ENCODE results near the gene SLC8B1. TPM values are rescaled to one million over a fixed set of nuclear protein-coding genes. Genes with fewer than 3 reads are reported as not detected.

The SLC8B1 gene
- total RNA-seq, 1 experiment from 2014 or later: 15.7 TPM

DNA sequence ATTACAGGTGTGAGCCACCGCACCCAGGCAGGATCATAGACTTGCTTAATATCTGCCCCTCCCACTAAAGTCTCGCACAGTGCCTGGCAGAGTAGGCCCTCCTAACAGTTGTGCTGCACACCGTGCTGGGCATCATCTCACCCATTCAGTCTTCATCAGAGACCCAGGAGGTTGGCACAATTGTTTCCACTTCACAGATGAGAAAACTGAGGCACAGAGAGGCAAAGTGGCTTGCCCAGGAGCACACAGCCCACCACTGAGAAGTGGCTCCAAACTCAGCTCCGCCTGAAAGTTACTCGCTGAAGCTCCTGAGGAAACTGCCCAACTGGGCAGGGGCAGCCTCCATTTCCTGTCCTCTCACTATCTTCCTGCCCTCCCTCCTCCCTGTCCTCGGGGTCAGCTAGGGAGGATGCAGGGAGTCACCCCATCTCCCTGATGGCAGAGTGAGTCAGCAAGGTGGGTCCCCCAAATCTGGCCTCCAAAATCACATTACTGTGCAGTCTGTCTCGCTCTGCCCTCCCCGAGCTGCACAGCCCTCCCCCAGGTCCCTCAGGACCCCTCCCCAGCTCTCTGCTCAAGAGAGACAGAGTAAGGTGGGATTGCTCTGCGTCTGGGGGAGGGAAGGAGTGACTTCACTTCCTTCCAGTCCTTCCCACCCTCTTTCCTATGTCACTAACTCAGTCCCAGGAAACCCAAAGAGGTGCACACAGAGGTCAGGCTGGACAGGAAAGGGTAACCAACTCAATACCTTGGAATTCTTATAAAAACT, 5.7 kb downstream of the SLC8B1 start:
- Mint-ChIP-seq H3K4me3 (ENCODE audit: unreplicated experiment) (no peak overlapping the region), H3K27ac (ENCODE audit: low read depth, unreplicated experiment) (no peak overlapping the region), H3K27me3 (ENCODE audit: insufficient read depth, unreplicated experiment) (no peaks in the 10 kb centered on the region), H3K36me3 (ENCODE audit: insufficient read depth, unreplicated experiment) (peaks cover 42% of the 10 kb centered on the region), H3K9me3 (ENCODE audit: unreplicated experiment) (no peaks in the 10 kb centered on the region), H3K4me1 (ENCODE audit: insufficient read depth, unreplicated experiment) (peaks cover 5% of the 10 kb centered on the region)
- POLR2A ChIA-PET: interaction anchor here (0.7 to 1.0 kb wide), 2 partner anchors 11 to 37 kb away, joined by 3 to 5 read pairs; no protein-coding TSS in a partner anchor
- CTCF ChIA-PET: interaction anchor here (0.6 to 1.6 kb wide), 3 partner anchors 31 to 280 kb away, joined by 3 to 5 read pairs (median 3); no protein-coding TSS in a partner anchor
- no peak for DNase-seq (ENCODE audit: unreplicated experiment)
- TF ChIP-seq, protein P1, sequence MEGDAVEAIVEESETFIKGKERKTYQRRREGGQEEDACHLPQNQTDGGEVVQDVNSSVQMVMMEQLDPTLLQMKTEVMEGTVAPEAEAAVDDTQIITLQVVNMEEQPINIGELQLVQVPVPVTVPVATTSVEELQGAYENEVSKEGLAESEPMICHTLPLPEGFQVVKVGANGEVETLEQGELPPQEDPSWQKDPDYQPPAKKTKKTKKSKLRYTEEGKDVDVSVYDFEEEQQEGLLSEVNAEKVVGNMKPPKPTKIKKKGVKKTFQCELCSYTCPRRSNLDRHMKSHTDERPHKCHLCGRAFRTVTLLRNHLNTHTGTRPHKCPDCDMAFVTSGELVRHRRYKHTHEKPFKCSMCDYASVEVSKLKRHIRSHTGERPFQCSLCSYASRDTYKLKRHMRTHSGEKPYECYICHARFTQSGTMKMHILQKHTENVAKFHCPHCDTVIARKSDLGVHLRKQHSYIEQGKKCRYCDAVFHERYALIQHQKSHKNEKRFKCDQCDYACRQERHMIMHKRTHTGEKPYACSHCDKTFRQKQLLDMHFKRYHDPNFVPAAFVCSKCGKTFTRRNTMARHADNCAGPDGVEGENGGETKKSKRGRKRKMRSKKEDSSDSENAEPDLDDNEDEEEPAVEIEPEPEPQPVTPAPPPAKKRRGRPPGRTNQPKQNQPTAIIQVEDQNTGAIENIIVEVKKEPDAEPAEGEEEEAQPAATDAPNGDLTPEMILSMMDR (IDR thresholded peaks at IDR 0.05; ENCODE audit: unreplicated experiment): no peak
- intact Hi-C loops (cut with micrococcal nuclease): no loop called here
- BruUV-seq (replicated peaks): no TSS peak

- ChIA-PET POLR2A (interaction anchor here (0.6 kb wide), 1 partner anchor 581 kb away, joined by 4 read pairs; no protein-coding TSS in a partner anchor), CTCF (interaction anchor here (0.6 to 1.6 kb wide), 2 partner anchors 30 to 97 kb away, joined by 3 to 5 read pairs; no protein-coding TSS in a partner anchor)
- no TSS peak for BruUV-seq (replicated peaks)
- Mint-ChIP-seq H3K9me3 (ENCODE audit: unreplicated experiment) (no peaks in the 10 kb centered on the region), H3K27ac (ENCODE audit: low read depth, unreplicated experiment) (no peak overlapping the region), H3K36me3 (ENCODE audit: insufficient read depth, unreplicated experiment) (peaks cover 49% of the 10 kb centered on the region), H3K27me3 (ENCODE audit: insufficient read depth, unreplicated experiment) (no peaks in the 10 kb centered on the region), H3K4me3 (ENCODE audit: unreplicated experiment) (no peak overlapping the region), H3K4me1 (ENCODE audit: insufficient read depth, unreplicated experiment) (peaks cover 5% of the 10 kb centered on the region)
- DNase-seq (ENCODE audit: unreplicated experiment): no peak
- TF ChIP-seq, protein P1 (IDR thresholded peaks at IDR 0.05; ENCODE audit: unreplicated experiment): no peak
- intact Hi-C loops (cut with micrococcal nuclease): no loop called here
Measured at GRCh38 chr12:113328368-113328889, 6.5 kb downstream of the SLC8B1 start.

GRCh38 chr12:113326775-113327395, 8.0 kb downstream of the SLC8B1 start:
- Mint-ChIP-seq H3K27ac (ENCODE audit: low read depth, unreplicated experiment) (no peak overlapping the region), H3K9me3 (ENCODE audit: unreplicated experiment) (no peaks in the 10 kb centered on the region), H3K4me1 (ENCODE audit: insufficient read depth, unreplicated experiment) (peaks cover 5% of the 10 kb centered on the region), H3K36me3 (ENCODE audit: insufficient read depth, unreplicated experiment) (peaks cover 48% of the 10 kb centered on the region), H3K4me3 (ENCODE audit: unreplicated experiment) (no peak overlapping the region), H3K27me3 (ENCODE audit: insufficient read depth, unreplicated experiment) (no peaks in the 10 kb centered on the region)
- TF ChIP-seq, protein P1 (IDR thresholded peaks at IDR 0.05; ENCODE audit: unreplicated experiment): no peak
- DNase-seq (ENCODE audit: unreplicated experiment): no peak
- POLR2A ChIA-PET: interaction anchor here (0.5 to 1.4 kb wide), 3 partner anchors 8 to 142 kb away, joined by 3 to 5 read pairs (median 3); partner anchors contain the start of genes DDX54 and SLC8B1
- no TSS peak for BruUV-seq (replicated peaks)
- intact Hi-C loops (cut with micrococcal nuclease): no loop called here
- CTCF ChIA-PET: interaction anchor here (0.6 to 0.7 kb wide), 2 partner anchors 16 to 28 kb away, joined by 3 read pairs; no protein-coding TSS in a partner anchor

DNA sequence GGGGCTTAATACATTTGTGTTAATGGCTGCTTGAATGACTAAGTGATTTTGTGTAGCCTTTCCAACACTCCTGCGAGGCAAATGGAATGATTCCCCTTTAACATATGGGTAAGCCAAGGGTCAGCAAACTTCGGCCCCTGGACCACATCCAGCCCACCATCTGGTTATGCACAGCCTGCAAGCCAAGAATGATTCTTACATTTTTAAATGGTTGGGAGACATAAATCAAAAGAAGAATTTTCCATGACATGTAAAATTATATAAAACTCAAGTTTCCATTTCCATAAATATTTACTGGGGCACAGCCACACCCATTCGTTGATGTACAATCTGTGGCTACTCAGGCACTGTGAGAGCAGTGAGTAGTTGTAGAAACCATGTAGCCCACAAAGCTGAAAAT, 9.0 kb downstream of the SLC8B1 start:
- no peak overlapping the region for H3K4me3 Mint-ChIP-seq (ENCODE audit: unreplicated experiment)
- H3K9me3 Mint-ChIP-seq (ENCODE audit: unreplicated experiment): no peaks in the 10 kb centered on the region
- H3K27me3 Mint-ChIP-seq (ENCODE audit: insufficient read depth, unreplicated experiment): no peaks in the 10 kb centered on the region
- BruUV-seq (replicated peaks): no TSS peak
- DNase-seq (ENCODE audit: unreplicated experiment): no peak
- TF ChIP-seq, protein P1 (IDR thresholded peaks at IDR 0.05; ENCODE audit: unreplicated experiment): no peak
- peaks cover 5% of the 10 kb centered on the region for H3K4me1 Mint-ChIP-seq (ENCODE audit: insufficient read depth, unreplicated experiment)
- POLR2A ChIA-PET: interaction anchor here (1.4 kb wide), 1 partner anchor 9 kb away, joined by 5 read pairs; the partner anchor contains the start of gene SLC8B1
- H3K27ac Mint-ChIP-seq (ENCODE audit: low read depth, unreplicated experiment): no peak overlapping the region
- CTCF ChIA-PET: interaction anchor here (0.6 kb wide), 1 partner anchor 29 kb away, joined by 3 read pairs; no protein-coding TSS in a partner anchor
- intact Hi-C loops (cut with micrococcal nuclease): no loop called here
- H3K36me3 Mint-ChIP-seq (ENCODE audit: insufficient read depth, unreplicated experiment): peaks cover 44% of the 10 kb centered on the region
